GM23338 (cell line): ENCODE data around the gene KLHL8. TPM values are rescaled to one million over a fixed set of nuclear protein-coding genes. Genes with fewer than 3 reads are reported as not detected.

Experiments
- ATAC-seq: fragments of 200-7000 bp; cut with Tn5 transposase; 3 replicates; pipeline ENCODE4 v1.9.1; 2020
- DNase-seq: peaks from one replicate; pipeline ENCODE4 v3.0.0-alpha.2; 2015; ENCODE audit warnings: low spot score
- H2AFZ ChIP-seq: fragments of 200-600 bp; sonication (generic); 2 replicates; pipeline ENCODE4 v1.8.0; 2016; ENCODE audit warnings: antibody characterized with exemption, mild to moderate bottlenecking, moderate library complexity
- H3F3A ChIP-seq: fragments of 200-600 bp; sonication (generic); replicated peaks from 2 replicates; pipeline ENCODE4 v1.8.0; 2017; ENCODE audit warnings: antibody characterized with exemption, mixed run types, low read depth
- H3K27ac ChIP-seq: fragments of 200-600 bp; sonication (generic); 2 replicates; pipeline ENCODE4 v1.6.1; 2016; ENCODE audit warnings: low read depth
- H3K27me3 ChIP-seq: fragments of 200-600 bp; sonication (generic); 2 replicates; pipeline ENCODE4 v1.8.0; 2016; ENCODE audit warnings: mild to moderate bottlenecking, mixed run types, moderate library complexity; ENCODE audit not compliant: insufficient read depth
- H3K36me3 ChIP-seq: fragments of 200-600 bp; sonication (generic); 2 replicates; pipeline ENCODE4 v1.8.0; 2016; ENCODE audit warnings: mild to moderate bottlenecking; ENCODE audit not compliant: insufficient read depth
- H3K4me1 ChIP-seq: fragments of 200-600 bp; sonication (generic); 2 replicates; pipeline ENCODE4 v1.8.0; 2016; ENCODE audit warnings: mild to moderate bottlenecking, moderate library complexity; ENCODE audit not compliant: insufficient read depth
- H3K4me2 ChIP-seq: fragments of 200-600 bp; sonication (generic); 2 replicates; pipeline ENCODE4 v1.7.1; 2017; ENCODE audit warnings: mixed run types
- H3K4me3 ChIP-seq: fragments of 200-600 bp; sonication (generic); 2 replicates; pipeline ENCODE4 v1.6.1; 2016; ENCODE audit warnings: mixed run types
- H3K79me2 ChIP-seq: fragments of 200-600 bp; sonication (generic); replicated peaks from 2 replicates; pipeline ENCODE4 v1.8.0; 2017; ENCODE audit warnings: mild to moderate bottlenecking; ENCODE audit not compliant: insufficient read depth
- H3K9me2 ChIP-seq: fragments of 200-600 bp; sonication (generic); 2 replicates; pipeline ENCODE4 v1.8.0; 2017; ENCODE audit not compliant: insufficient read depth
- H4K20me1 ChIP-seq: fragments of 200-600 bp; sonication (generic); replicated peaks from 2 replicates; pipeline ENCODE4 v1.8.0; 2017; ENCODE audit warnings: mild to moderate bottlenecking; ENCODE audit not compliant: insufficient read depth
- H3K27ac Mint-ChIP-seq: 2 replicates; pipeline ENCODE4 v1.8.0; 2020; ENCODE audit warnings: inconsistent platforms, mild to moderate bottlenecking, moderate library complexity, mixed read lengths
- H3K27me3 Mint-ChIP-seq: 3 replicates; pipeline ENCODE4 v1.8.0; 2022; ENCODE audit warnings: low read depth, mild to moderate bottlenecking, moderate library complexity, mixed read lengths, inconsistent platforms; ENCODE audit not compliant: insufficient read depth, poor library complexity
- H3K36me3 Mint-ChIP-seq: 3 replicates; pipeline ENCODE4 v1.8.0; 2021; ENCODE audit warnings: low read depth, mild to moderate bottlenecking, inconsistent platforms, moderate library complexity, mixed read lengths
- H3K4me1 Mint-ChIP-seq: 3 replicates; pipeline ENCODE4 v1.8.0; 2020; ENCODE audit warnings: mild to moderate bottlenecking, inconsistent platforms, mixed read lengths
- H3K4me3 Mint-ChIP-seq: 3 replicates; pipeline ENCODE4 v1.8.0; 2021; ENCODE audit warnings: moderate library complexity, mild to moderate bottlenecking, inconsistent platforms, mixed read lengths
- H3K9me3 Mint-ChIP-seq: 3 replicates; pipeline ENCODE4 v1.8.0; 2020; ENCODE audit warnings: moderate library complexity, mild to moderate bottlenecking, inconsistent platforms, mixed read lengths
- CREB1 ChIP-seq: fragments of 250-450 bp; sonication (Bioruptor Pico); IDR thresholded peaks from 2 replicates; pipeline ENCODE4 v1.5.0; 2020; ENCODE audit warnings: low read depth, mild to moderate bottlenecking, moderate library complexity
- EZH2phosphoT487 ChIP-seq: fragments of 200-600 bp; sonication (generic); IDR thresholded peaks from one replicate; pipeline ENCODE4 v1.8.1; 2018; ENCODE audit warnings: antibody characterized with exemption; ENCODE audit not compliant: unreplicated experiment
- POLR2AphosphoS5 ChIP-seq: IDR thresholded peaks from 2 replicates; pipeline ENCODE4 v1.6.1; 2016; ENCODE audit warnings: antibody characterized with exemption, low read depth
- polyA plus RNA-seq: library from polyadenylated mRNA; unstranded; fragments of >200 nt; fragmentation: Nextera tagmentation; extraction: Ambion mirVana; gene quantifications from 2 replicates; pipeline ENCODE4 v1.2.1, GENCODE V29; 2016
- total RNA-seq: library from RNA; depleted of rRNA; stranded (reverse); fragments of >200 nt; shearing (Covaris generic); gene quantifications from 2 replicates; pipeline ENCODE4 v1.2.3, GENCODE V29; 2014
- TF ChIP-seq, protein P1 (sequence below): fragments of 250-450 bp; sonication (Bioruptor Pico); IDR thresholded peaks from 2 replicates; pipeline ENCODE4 v1.5.0; 2020; ENCODE audit warnings: mild to moderate bottlenecking, moderate library complexity
- TF ChIP-seq, protein P2 (sequence below), 2 experiments: fragments of 200-600 bp in 1 of 2; sonication (generic) in 1 of 2; conservative IDR thresholded peaks; 2 replicates each; pipeline versions ENCODE4 v1.5.1 to v1.6.1; 2016 to 2017; ENCODE audit warnings: antibody characterized with exemption in 2 of 2, low read depth in 2 of 2, mild to moderate bottlenecking in 2 of 2, moderate library complexity in 1 of 2

KLHL8 gene
- total and polyA plus RNA-seq, 2 experiments from 2014 or later, result 3.3 to 7.2 TPM

DNA sequence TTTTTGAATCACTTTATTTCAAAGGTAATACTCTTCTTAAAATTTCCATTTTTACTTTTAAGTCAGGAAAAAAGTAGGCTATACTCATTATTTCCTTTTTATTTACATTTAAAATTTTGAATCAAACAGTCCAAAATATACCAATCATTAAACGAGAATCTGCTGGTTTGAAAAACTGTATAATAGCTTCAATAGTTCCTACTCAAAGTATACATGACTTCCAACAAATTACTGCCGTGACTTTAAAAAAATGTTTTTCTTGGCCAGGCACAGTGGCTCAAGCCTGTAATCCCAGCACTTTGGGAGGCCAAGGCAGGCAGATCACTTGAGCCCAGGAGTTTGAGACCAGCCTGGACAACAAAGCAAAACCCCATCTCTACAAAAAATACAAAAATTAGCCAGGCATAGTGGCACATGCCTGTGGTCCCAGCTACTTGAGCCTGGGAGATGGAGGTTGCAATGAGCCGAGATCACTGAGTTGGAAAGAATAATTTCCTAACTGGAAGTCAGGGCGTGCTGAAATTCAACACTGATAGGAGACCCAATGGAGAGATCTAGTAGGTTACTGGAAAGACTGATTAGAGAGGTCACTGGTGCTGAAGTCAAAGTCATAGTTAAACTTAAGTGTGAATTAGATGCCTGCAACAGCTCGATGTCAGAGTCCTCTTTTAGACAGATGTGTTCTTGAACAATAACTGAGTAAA, 9.0 kb downstream of the KLHL8 start (continued):
- TF ChIP-seq, protein P1, sequence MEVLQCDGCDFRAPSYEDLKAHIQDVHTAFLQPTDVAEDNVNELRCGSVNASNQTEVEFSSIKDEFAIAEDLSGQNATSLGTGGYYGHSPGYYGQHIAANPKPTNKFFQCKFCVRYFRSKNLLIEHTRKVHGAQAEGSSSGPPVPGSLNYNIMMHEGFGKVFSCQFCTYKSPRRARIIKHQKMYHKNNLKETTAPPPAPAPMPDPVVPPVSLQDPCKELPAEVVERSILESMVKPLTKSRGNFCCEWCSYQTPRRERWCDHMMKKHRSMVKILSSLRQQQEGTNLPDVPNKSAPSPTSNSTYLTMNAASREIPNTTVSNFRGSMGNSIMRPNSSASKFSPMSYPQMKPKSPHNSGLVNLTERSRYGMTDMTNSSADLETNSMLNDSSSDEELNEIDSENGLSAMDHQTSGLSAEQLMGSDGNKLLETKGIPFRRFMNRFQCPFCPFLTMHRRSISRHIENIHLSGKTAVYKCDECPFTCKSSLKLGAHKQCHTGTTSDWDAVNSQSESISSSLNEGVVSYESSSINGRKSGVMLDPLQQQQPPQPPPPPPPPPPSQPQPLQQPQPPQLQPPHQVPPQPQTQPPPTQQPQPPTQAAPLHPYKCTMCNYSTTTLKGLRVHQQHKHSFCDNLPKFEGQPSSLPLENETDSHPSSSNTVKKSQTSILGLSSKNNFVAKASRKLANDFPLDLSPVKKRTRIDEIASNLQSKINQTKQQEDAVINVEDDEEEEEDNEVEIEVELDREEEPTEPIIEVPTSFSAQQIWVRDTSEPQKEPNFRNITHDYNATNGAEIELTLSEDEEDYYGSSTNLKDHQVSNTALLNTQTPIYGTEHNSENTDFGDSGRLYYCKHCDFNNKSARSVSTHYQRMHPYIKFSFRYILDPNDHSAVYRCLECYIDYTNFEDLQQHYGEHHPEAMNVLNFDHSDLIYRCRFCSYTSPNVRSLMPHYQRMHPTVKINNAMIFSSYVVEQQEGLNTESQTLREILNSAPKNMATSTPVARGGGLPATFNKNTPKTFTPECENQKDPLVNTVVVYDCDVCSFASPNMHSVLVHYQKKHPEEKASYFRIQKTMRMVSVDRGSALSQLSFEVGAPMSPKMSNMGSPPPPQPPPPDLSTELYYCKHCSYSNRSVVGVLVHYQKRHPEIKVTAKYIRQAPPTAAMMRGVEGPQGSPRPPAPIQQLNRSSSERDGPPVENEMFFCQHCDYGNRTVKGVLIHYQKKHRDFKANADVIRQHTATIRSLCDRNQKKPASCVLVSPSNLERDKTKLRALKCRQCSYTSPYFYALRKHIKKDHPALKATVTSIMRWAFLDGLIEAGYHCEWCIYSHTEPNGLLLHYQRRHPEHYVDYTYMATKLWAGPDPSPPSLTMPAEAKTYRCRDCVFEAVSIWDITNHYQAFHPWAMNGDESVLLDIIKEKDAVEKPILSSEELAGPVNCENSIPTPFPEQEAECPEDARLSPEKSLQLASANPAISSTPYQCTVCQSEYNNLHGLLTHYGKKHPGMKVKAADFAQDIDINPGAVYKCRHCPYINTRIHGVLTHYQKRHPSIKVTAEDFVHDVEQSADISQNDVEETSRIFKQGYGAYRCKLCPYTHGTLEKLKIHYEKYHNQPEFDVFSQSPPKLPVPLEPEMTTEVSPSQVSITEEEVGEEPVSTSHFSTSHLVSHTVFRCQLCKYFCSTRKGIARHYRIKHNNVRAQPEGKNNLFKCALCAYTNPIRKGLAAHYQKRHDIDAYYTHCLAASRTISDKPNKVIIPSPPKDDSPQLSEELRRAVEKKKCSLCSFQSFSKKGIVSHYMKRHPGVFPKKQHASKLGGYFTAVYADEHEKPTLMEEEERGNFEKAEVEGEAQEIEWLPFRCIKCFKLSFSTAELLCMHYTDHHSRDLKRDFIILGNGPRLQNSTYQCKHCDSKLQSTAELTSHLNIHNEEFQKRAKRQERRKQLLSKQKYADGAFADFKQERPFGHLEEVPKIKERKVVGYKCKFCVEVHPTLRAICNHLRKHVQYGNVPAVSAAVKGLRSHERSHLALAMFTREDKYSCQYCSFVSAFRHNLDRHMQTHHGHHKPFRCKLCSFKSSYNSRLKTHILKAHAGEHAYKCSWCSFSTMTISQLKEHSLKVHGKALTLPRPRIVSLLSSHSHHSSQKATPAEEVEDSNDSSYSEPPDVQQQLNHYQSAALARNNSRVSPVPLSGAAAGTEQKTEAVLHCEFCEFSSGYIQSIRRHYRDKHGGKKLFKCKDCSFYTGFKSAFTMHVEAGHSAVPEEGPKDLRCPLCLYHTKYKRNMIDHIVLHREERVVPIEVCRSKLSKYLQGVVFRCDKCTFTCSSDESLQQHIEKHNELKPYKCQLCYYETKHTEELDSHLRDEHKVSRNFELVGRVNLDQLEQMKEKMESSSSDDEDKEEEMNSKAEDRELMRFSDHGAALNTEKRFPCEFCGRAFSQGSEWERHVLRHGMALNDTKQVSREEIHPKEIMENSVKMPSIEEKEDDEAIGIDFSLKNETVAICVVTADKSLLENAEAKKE (CRISPR knock-in tag), result no peak
- TF ChIP-seq POLR2AphosphoS5, result no peak
- TF ChIP-seq CREB1 (CRISPR knock-in tag), result no peak

DNA sequence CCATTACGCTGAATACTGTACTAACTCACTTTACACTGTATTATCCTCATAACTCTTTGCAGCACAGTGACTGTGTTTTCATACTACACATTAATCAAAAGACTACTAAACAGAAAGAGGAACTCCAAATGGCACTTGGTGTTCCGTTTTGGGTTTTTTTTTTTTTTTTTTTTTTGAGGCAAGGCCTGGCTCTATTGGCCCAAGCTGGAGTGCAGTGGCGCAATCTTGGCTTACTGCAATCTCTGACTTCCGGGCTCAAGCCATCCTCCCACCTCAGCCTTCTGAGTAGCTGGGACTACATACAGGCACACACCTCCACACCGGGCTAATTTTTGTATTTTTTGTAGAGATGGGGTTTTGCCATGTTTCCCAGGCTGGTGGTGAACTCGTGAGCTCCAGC, 10.7 kb downstream of the KLHL8 start:
- H3K27me3 Mint-ChIP-seq, result peaks cover 5% of the 10 kb centered on the region
- H3K9me3 Mint-ChIP-seq, result no peaks in the 10 kb centered on the region
- Histone ChIP-seq H3K27me3 (no peaks in the 10 kb centered on the region), H3K79me2 (peaks cover 37% of the 10 kb centered on the region), H3K27ac (no peak overlapping the region), H3K9me2 (no peaks in the 10 kb centered on the region), H3K4me1 (no peaks in the 10 kb centered on the region), H2AFZ (no peak overlapping the region), H4K20me1 (peaks cover under 1% of the 10 kb centered on the region; the same call in 1 of the 2 replicates), H3F3A (no peaks in the 10 kb centered on the region), H3K4me3 (no peak overlapping the region), H3K36me3 (no peaks in the 10 kb centered on the region), H3K4me2 (no peak overlapping the region)
- 0 out of 3 replicates have a peak, but pooled peaks cover 3% of the 10 kb centered on the region for H3K36me3 Mint-ChIP-seq
- peaks cover 2% of the 10 kb centered on the region; the same call in 1 of the 3 replicates for H3K4me1 Mint-ChIP-seq
- ATAC-seq (no peak), DNase-seq (no peak)
- TF ChIP-seq, protein P2, sequence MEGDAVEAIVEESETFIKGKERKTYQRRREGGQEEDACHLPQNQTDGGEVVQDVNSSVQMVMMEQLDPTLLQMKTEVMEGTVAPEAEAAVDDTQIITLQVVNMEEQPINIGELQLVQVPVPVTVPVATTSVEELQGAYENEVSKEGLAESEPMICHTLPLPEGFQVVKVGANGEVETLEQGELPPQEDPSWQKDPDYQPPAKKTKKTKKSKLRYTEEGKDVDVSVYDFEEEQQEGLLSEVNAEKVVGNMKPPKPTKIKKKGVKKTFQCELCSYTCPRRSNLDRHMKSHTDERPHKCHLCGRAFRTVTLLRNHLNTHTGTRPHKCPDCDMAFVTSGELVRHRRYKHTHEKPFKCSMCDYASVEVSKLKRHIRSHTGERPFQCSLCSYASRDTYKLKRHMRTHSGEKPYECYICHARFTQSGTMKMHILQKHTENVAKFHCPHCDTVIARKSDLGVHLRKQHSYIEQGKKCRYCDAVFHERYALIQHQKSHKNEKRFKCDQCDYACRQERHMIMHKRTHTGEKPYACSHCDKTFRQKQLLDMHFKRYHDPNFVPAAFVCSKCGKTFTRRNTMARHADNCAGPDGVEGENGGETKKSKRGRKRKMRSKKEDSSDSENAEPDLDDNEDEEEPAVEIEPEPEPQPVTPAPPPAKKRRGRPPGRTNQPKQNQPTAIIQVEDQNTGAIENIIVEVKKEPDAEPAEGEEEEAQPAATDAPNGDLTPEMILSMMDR (conservative IDR thresholded peaks at IDR 0.05; ENCODE audit: low read depth in 2 of 2), result no peak
- no peak for TF ChIP-seq EZH2phosphoT487
- no peak overlapping the region for H3K27ac Mint-ChIP-seq
- no peak overlapping the region for H3K4me3 Mint-ChIP-seq
